ENCODE data around the gene MTRFR. TPM values are rescaled to one million over a fixed set of nuclear protein-coding genes. Genes with fewer than 3 reads are reported as not detected.

MTRFR gene
- total RNA-seq, 1 experiment from 2014 or later = 17.6 TPM

GRCh38 chr12:123284669-123285068 is 51.4 kb downstream of the MTRFR start:
- Histone ChIP-seq H3K9me3 (no peaks in the 10 kb centered on the region), H3K27me3 (no peaks in the 10 kb centered on the region), H3K4me3 (no peak overlapping the region), H3K36me3 (peaks cover 5% of the 10 kb centered on the region)
- no peak for DNase-seq

GRCh38 chr12:123286652-123287373 is 53.6 kb downstream of the MTRFR start:
- DNase-seq = no peak
- Histone ChIP-seq H3K36me3 (peaks cover 14% of the 10 kb centered on the region), H3K27me3 (no peaks in the 10 kb centered on the region)

GRCh38 chr12:123288751-123289346 is 55.6 kb downstream of the MTRFR start:
- Histone ChIP-seq H3K36me3 (peaks cover 29% of the 10 kb centered on the region), H3K9me3 (no peaks in the 10 kb centered on the region), H3K4me3 (no peak overlapping the region), H3K27me3 (no peaks in the 10 kb centered on the region)
- no peak for DNase-seq

More at GRCh38 chr12:123286652-123287373, 53.6 kb downstream of the MTRFR start:
- Histone ChIP-seq H3K9me3 (no peaks in the 10 kb centered on the region), H3K4me3 (no peak overlapping the region)

GRCh38 chr12:123289911-123290310 is 56.7 kb downstream of the MTRFR start:
- H3K27me3 ChIP-seq = no peaks in the 10 kb centered on the region
- no peak overlapping the region for H3K4me3 ChIP-seq

GRCh38 chr12:123293178-123293760 is 60.0 kb downstream of the MTRFR start:
- Histone ChIP-seq H3K4me3 (no peak overlapping the region), H3K36me3 (peaks cover 58% of the 10 kb centered on the region), H3K27me3 (no peaks in the 10 kb centered on the region), H3K9me3 (no peaks in the 10 kb centered on the region)
- no peak for DNase-seq

More at GRCh38 chr12:123289911-123290310, 56.7 kb downstream of the MTRFR start:
- DNase-seq = no peak
- Histone ChIP-seq H3K36me3 (peaks cover 37% of the 10 kb centered on the region), H3K9me3 (no peaks in the 10 kb centered on the region)

- Histone ChIP-seq H3K36me3 (peaks cover 78% of the 10 kb centered on the region), H3K27me3 (no peaks in the 10 kb centered on the region), H3K9me3 (no peaks in the 10 kb centered on the region), H3K4me3 (no peak overlapping the region)
- no peak for DNase-seq
Observed at GRCh38 chr12:123305136-123305535, 71.9 kb downstream of the MTRFR start.

- H3K4me3 ChIP-seq = no peak overlapping the region
- peaks cover 84% of the 10 kb centered on the region for H3K36me3 ChIP-seq
- no peaks in the 10 kb centered on the region for H3K27me3 ChIP-seq
- no peak for DNase-seq
- H3K9me3 ChIP-seq = no peaks in the 10 kb centered on the region
Observed at GRCh38 chr12:123306200-123306599, 73.0 kb downstream of the MTRFR start.

Other genes with a start within 250 kb of the MTRFR start
- gene PITPNM2, start 82.3 kb upstream of the MTRFR start, total RNA-seq (2014; rRNA removed; shearing (Covaris generic); ENCODE audit: low replicate concordance) = 0.69 and 1.6 TPM in 2 replicates
- gene MPHOSPH9, start 295 bp upstream of the MTRFR start, total RNA-seq (2014; rRNA removed; shearing (Covaris generic); ENCODE audit: low replicate concordance) = 16.0 and 20.7 TPM in 2 replicates
- gene CDK2AP1, start 38.4 kb downstream of the MTRFR start, total RNA-seq (2014; rRNA removed; shearing (Covaris generic); ENCODE audit: low replicate concordance) = 145 and 192 TPM in 2 replicates
- 9.7 and 13.8 TPM in 2 replicates for gene SBNO1, start 131.4 kb downstream of the MTRFR start, total RNA-seq (2014; rRNA removed; shearing (Covaris generic); ENCODE audit: low replicate concordance)
- gene KMT5A, start 150.7 kb downstream of the MTRFR start, total RNA-seq (2014; rRNA removed; shearing (Covaris generic); ENCODE audit: low replicate concordance) = 53.0 and 76.8 TPM in 2 replicates
- gene RILPL2, start 203.2 kb downstream of the MTRFR start, total RNA-seq (2014; rRNA removed; shearing (Covaris generic); ENCODE audit: low replicate concordance) = 1.9 and 3.5 TPM in 2 replicates
- 2.8 and 16.4 TPM in 2 replicates for gene SNRNP35, start 224.7 kb downstream of the MTRFR start, total RNA-seq (2014; rRNA removed; shearing (Covaris generic); ENCODE audit: low replicate concordance)